ENCODE measurements around the gene CNTN2.

Gene CNTN2

GRCh38 chr1:205009670-205010069 is 33.3 kb upstream of the CNTN2 start:
- Histone ChIP-seq H3K36me3 (ENCODE audit: control insufficient read depth in 2 of 2, insufficient read depth in 2 of 2, low read length in 2 of 2) (no peaks in the 10 kb centered on the region), H3K27me3 (ENCODE audit: control insufficient read depth in 2 of 2, insufficient read depth in 2 of 2, low read length in 2 of 2) (no peaks in the 10 kb centered on the region), H3K4me3 (ENCODE audit: low read length in 2 of 2) (no peak overlapping the region), H3K4me1 (ENCODE audit: control insufficient read depth in 2 of 2, insufficient read depth in 2 of 2, low read length in 2 of 2) (peaks cover 0 to 3% of the 10 kb centered on the region in 2 donors), H3K9me3 (ENCODE audit: control insufficient read depth in 2 of 2, low read length in 2 of 2) (no peaks in the 10 kb centered on the region), H3K9ac (ENCODE audit: low read depth in 1 of 2, low read length in 2 of 2) (no peak overlapping the region), H3K27ac (ENCODE audit: low read depth in 2 of 2, low read length in 2 of 2) (no peak overlapping the region)

GRCh38 chr1:205012391-205013140 is 30.4 kb upstream of the CNTN2 start:
- Histone ChIP-seq H3K9ac (ENCODE audit: low read depth in 1 of 2, low read length in 2 of 2) (no peak overlapping the region), H3K27ac (ENCODE audit: low read depth in 2 of 2, low read length in 2 of 2) (no peak overlapping the region)

GRCh38 chr1:205013683-205014367 is 29.2 kb upstream of the CNTN2 start:
- Histone ChIP-seq H3K36me3 (ENCODE audit: control insufficient read depth in 2 of 2, insufficient read depth in 2 of 2, low read length in 2 of 2) (no peaks in the 10 kb centered on the region), H3K27ac (ENCODE audit: low read depth in 2 of 2, low read length in 2 of 2) (no peak overlapping the region), H3K9me3 (ENCODE audit: control insufficient read depth in 2 of 2, low read length in 2 of 2) (no peaks in the 10 kb centered on the region), H3K9ac (ENCODE audit: low read depth in 1 of 2, low read length in 2 of 2) (no peak overlapping the region), H3K4me3 (ENCODE audit: low read length in 2 of 2) (no peak overlapping the region), H3K27me3 (ENCODE audit: control insufficient read depth in 2 of 2, insufficient read depth in 2 of 2, low read length in 2 of 2) (no peaks in the 10 kb centered on the region), H3K4me1 (ENCODE audit: control insufficient read depth in 2 of 2, insufficient read depth in 2 of 2, low read length in 2 of 2) (peaks cover 0 to 3% of the 10 kb centered on the region in 2 donors)

More at GRCh38 chr1:205012391-205013140, 30.4 kb upstream of the CNTN2 start:
- no peaks in the 10 kb centered on the region for H3K36me3 ChIP-seq (ENCODE audit: control insufficient read depth in 2 of 2, insufficient read depth in 2 of 2, low read length in 2 of 2)
- no peak overlapping the region for H3K4me3 ChIP-seq (ENCODE audit: low read length in 2 of 2)
- no peaks in the 10 kb centered on the region for H3K9me3 ChIP-seq (ENCODE audit: control insufficient read depth in 2 of 2, low read length in 2 of 2)
- peaks cover 0 to 3% of the 10 kb centered on the region in 2 donors for H3K4me1 ChIP-seq (ENCODE audit: control insufficient read depth in 2 of 2, insufficient read depth in 2 of 2, low read length in 2 of 2)
- no peaks in the 10 kb centered on the region for H3K27me3 ChIP-seq (ENCODE audit: control insufficient read depth in 2 of 2, insufficient read depth in 2 of 2, low read length in 2 of 2)

- Histone ChIP-seq H3K4me3 (ENCODE audit: low read length in 2 of 2) (no peak overlapping the region), H3K27ac (ENCODE audit: low read depth in 2 of 2, low read length in 2 of 2) (no peak overlapping the region), H3K9me3 (ENCODE audit: control insufficient read depth in 2 of 2, low read length in 2 of 2) (no peaks in the 10 kb centered on the region), H3K36me3 (ENCODE audit: control insufficient read depth in 2 of 2, insufficient read depth in 2 of 2, low read length in 2 of 2) (no peaks in the 10 kb centered on the region), H3K4me1 (ENCODE audit: control insufficient read depth in 2 of 2, insufficient read depth in 2 of 2, low read length in 2 of 2) (peaks cover 0 to 3% of the 10 kb centered on the region in 2 donors), H3K27me3 (ENCODE audit: control insufficient read depth in 2 of 2, insufficient read depth in 2 of 2, low read length in 2 of 2) (no peaks in the 10 kb centered on the region), H3K9ac (ENCODE audit: low read depth in 1 of 2, low read length in 2 of 2) (no peak overlapping the region)
Observed at GRCh38 chr1:205014783-205015182, 28.2 kb upstream of the CNTN2 start.

GRCh38 chr1:205015241-205015640 is 27.8 kb upstream of the CNTN2 start:
- Histone ChIP-seq H3K9ac (ENCODE audit: low read depth in 1 of 2, low read length in 2 of 2) (no peak overlapping the region), H3K27ac (ENCODE audit: low read depth in 2 of 2, low read length in 2 of 2) (no peak overlapping the region), H3K9me3 (ENCODE audit: control insufficient read depth in 2 of 2, low read length in 2 of 2) (no peaks in the 10 kb centered on the region), H3K4me1 (ENCODE audit: control insufficient read depth in 2 of 2, insufficient read depth in 2 of 2, low read length in 2 of 2) (peaks cover 0 to 3% of the 10 kb centered on the region in 2 donors), H3K4me3 (ENCODE audit: low read length in 2 of 2) (no peak overlapping the region), H3K27me3 (ENCODE audit: control insufficient read depth in 2 of 2, insufficient read depth in 2 of 2, low read length in 2 of 2) (no peaks in the 10 kb centered on the region), H3K36me3 (ENCODE audit: control insufficient read depth in 2 of 2, insufficient read depth in 2 of 2, low read length in 2 of 2) (no peaks in the 10 kb centered on the region)

DNA sequence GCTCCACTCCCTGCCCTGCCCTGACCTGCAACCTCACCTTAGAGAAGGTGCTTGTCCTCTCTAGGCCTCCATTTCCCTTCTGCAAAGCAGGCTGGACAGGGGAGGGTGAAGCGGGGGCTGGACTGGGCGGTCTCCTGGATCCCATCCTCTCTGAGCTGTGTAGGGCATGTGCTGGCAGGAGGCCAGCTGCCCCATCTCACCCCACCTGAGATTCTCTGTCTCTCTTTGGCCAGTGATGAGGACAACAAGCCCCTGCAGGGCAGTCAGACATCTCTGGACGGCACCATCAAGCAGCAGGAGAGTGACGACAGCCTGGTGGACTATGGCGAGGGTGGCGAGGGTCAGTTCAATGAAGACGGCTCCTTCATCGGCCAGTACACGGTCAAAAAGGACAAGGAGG is 26.9 kb upstream of the CNTN2 start:
- H3K9ac ChIP-seq (ENCODE audit: low read depth in 1 of 2, low read length in 2 of 2): no peak overlapping the region

GRCh38 chr1:205016584-205016983 is 26.4 kb upstream of the CNTN2 start:
- Histone ChIP-seq H3K4me1 (ENCODE audit: control insufficient read depth in 2 of 2, insufficient read depth in 2 of 2, low read length in 2 of 2) (peaks cover 0 to 3% of the 10 kb centered on the region in 2 donors), H3K27ac (ENCODE audit: low read depth in 2 of 2, low read length in 2 of 2) (no peak overlapping the region)

More for the DNA sequence above, 26.9 kb upstream of the CNTN2 start:
- H3K4me3 ChIP-seq (ENCODE audit: low read length in 2 of 2): no peak overlapping the region
- no peaks in the 10 kb centered on the region for H3K27me3 ChIP-seq (ENCODE audit: control insufficient read depth in 2 of 2, insufficient read depth in 2 of 2, low read length in 2 of 2)
- H3K36me3 ChIP-seq (ENCODE audit: control insufficient read depth in 2 of 2, insufficient read depth in 2 of 2, low read length in 2 of 2): no peaks in the 10 kb centered on the region
- H3K9me3 ChIP-seq (ENCODE audit: control insufficient read depth in 2 of 2, low read length in 2 of 2): no peaks in the 10 kb centered on the region
- no peak overlapping the region for H3K27ac ChIP-seq (ENCODE audit: low read depth in 2 of 2, low read length in 2 of 2)
- peaks cover 0 to 3% of the 10 kb centered on the region in 2 donors for H3K4me1 ChIP-seq (ENCODE audit: control insufficient read depth in 2 of 2, insufficient read depth in 2 of 2, low read length in 2 of 2)

DNA sequence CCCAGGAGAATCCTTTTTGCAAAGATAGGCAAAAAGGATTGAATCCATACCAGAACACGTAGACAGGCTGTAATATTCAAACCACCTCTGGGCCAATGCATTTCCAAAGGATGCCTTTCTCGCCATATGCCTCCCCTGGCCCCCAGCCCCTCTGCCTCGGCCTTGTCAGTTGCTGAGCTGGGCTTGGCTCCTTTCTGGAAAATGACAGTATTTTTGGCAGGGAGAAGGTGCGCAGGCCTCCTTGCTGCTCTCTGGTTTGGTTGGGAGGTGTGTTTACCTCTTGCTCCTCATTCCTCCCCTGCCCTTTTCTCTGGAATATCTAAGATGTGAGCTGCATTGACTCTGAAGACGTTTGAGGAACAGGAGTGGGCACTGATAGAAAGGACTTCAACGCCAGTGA is 26.0 kb upstream of the CNTN2 start:
- Histone ChIP-seq H3K4me1 (ENCODE audit: control insufficient read depth in 2 of 2, insufficient read depth in 2 of 2, low read length in 2 of 2) (peaks cover 0 to 3% of the 10 kb centered on the region in 2 donors), H3K9ac (ENCODE audit: low read depth in 1 of 2, low read length in 2 of 2) (no peak overlapping the region), H3K27ac (ENCODE audit: low read depth in 2 of 2, low read length in 2 of 2) (no peak overlapping the region), H3K4me3 (ENCODE audit: low read length in 2 of 2) (no peak overlapping the region), H3K9me3 (ENCODE audit: control insufficient read depth in 2 of 2, low read length in 2 of 2) (no peaks in the 10 kb centered on the region), H3K36me3 (ENCODE audit: control insufficient read depth in 2 of 2, insufficient read depth in 2 of 2, low read length in 2 of 2) (no peaks in the 10 kb centered on the region), H3K27me3 (ENCODE audit: control insufficient read depth in 2 of 2, insufficient read depth in 2 of 2, low read length in 2 of 2) (no peaks in the 10 kb centered on the region)

More at GRCh38 chr1:205016584-205016983, 26.4 kb upstream of the CNTN2 start:
- no peak overlapping the region for H3K9ac ChIP-seq (ENCODE audit: low read depth in 1 of 2, low read length in 2 of 2)
- no peaks in the 10 kb centered on the region for H3K36me3 ChIP-seq (ENCODE audit: control insufficient read depth in 2 of 2, insufficient read depth in 2 of 2, low read length in 2 of 2)
- H3K27me3 ChIP-seq (ENCODE audit: control insufficient read depth in 2 of 2, insufficient read depth in 2 of 2, low read length in 2 of 2): no peaks in the 10 kb centered on the region
- no peak overlapping the region for H3K4me3 ChIP-seq (ENCODE audit: low read length in 2 of 2)
- no peaks in the 10 kb centered on the region for H3K9me3 ChIP-seq (ENCODE audit: control insufficient read depth in 2 of 2, low read length in 2 of 2)

GRCh38 chr1:205017766-205018165 is 25.2 kb upstream of the CNTN2 start:
- Histone ChIP-seq H3K9ac (ENCODE audit: low read depth in 1 of 2, low read length in 2 of 2) (no peak overlapping the region), H3K4me1 (ENCODE audit: control insufficient read depth in 2 of 2, insufficient read depth in 2 of 2, low read length in 2 of 2) (peaks cover 0 to 3% of the 10 kb centered on the region in 2 donors), H3K27me3 (ENCODE audit: control insufficient read depth in 2 of 2, insufficient read depth in 2 of 2, low read length in 2 of 2) (no peaks in the 10 kb centered on the region), H3K27ac (ENCODE audit: low read depth in 2 of 2, low read length in 2 of 2) (no peak overlapping the region), H3K4me3 (ENCODE audit: low read length in 2 of 2) (no peak overlapping the region), H3K9me3 (ENCODE audit: control insufficient read depth in 2 of 2, low read length in 2 of 2) (no peaks in the 10 kb centered on the region), H3K36me3 (ENCODE audit: control insufficient read depth in 2 of 2, insufficient read depth in 2 of 2, low read length in 2 of 2) (no peaks in the 10 kb centered on the region)

DNA sequence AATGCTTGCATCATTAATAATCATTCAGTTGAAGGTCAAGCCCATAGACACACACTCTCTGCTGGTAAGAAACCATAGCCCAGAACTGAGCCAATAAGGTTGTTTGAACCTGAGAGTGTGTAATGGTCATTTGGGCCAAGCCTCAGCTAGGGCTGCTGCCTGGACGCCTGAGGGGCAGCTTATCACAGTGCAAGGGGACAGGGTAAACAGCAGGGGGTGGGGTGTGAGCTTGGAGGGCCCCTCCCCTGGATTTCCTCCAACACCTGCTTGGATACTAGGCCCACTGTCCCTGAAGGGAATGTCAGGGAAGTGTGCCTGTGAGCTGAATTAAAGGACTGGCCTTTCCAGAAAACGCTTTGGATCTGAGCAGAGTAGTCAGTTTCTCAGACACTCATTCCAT is 24.6 kb upstream of the CNTN2 start:
- H3K4me3 ChIP-seq (ENCODE audit: low read length in 2 of 2): no peak overlapping the region
- H3K9me3 ChIP-seq (ENCODE audit: control insufficient read depth in 2 of 2, low read length in 2 of 2): no peaks in the 10 kb centered on the region
- no peak overlapping the region for H3K9ac ChIP-seq (ENCODE audit: low read depth in 1 of 2, low read length in 2 of 2)
- no peaks in the 10 kb centered on the region for H3K27me3 ChIP-seq (ENCODE audit: control insufficient read depth in 2 of 2, insufficient read depth in 2 of 2, low read length in 2 of 2)
- no peaks in the 10 kb centered on the region for H3K36me3 ChIP-seq (ENCODE audit: control insufficient read depth in 2 of 2, insufficient read depth in 2 of 2, low read length in 2 of 2)
- H3K27ac ChIP-seq (ENCODE audit: low read depth in 2 of 2, low read length in 2 of 2): no peak overlapping the region
- H3K4me1 ChIP-seq (ENCODE audit: control insufficient read depth in 2 of 2, insufficient read depth in 2 of 2, low read length in 2 of 2): peaks cover 0 to 3% of the 10 kb centered on the region in 2 donors

All from mucosa of rectum (tissue), 2 donors.